ENCODE data around the gene SHOC2. TPM values are rescaled to one million over a fixed set of nuclear protein-coding genes. Genes with fewer than 3 reads are reported as not detected.

The SHOC2 gene
- polyA plus RNA-seq: 16.8 to 27.7 TPM (median 21.2 TPM) in 3 replicates
- polyA plus RNA-seq (2011; ENCODE audit: low read depth): 22.6 TPM
- polyA plus RNA-seq (2011; cell fraction: cytosol; rRNA removed): 14.8 and 30.0 TPM in 2 replicates
- polyA plus RNA-seq (2011; cell fraction: nucleus; rRNA removed): 18.0 and 23.4 TPM in 2 replicates
- polyA plus RNA-seq (2012; ENCODE audit: low replicate concordance): 19.7 and 21.8 TPM in 2 replicates
- polyA minus RNA-seq: 12.0 to 38.5 TPM (median 22.2 TPM) in 3 replicates
- 29.0 TPM for polyA minus RNA-seq (2011; cell fraction: cytosol; rRNA and poly(A)+ RNA removed)
- 30.6 and 58.2 TPM in 2 replicates for polyA minus RNA-seq (2011; cell fraction: nucleus; rRNA and poly(A)+ RNA removed)

DNA sequence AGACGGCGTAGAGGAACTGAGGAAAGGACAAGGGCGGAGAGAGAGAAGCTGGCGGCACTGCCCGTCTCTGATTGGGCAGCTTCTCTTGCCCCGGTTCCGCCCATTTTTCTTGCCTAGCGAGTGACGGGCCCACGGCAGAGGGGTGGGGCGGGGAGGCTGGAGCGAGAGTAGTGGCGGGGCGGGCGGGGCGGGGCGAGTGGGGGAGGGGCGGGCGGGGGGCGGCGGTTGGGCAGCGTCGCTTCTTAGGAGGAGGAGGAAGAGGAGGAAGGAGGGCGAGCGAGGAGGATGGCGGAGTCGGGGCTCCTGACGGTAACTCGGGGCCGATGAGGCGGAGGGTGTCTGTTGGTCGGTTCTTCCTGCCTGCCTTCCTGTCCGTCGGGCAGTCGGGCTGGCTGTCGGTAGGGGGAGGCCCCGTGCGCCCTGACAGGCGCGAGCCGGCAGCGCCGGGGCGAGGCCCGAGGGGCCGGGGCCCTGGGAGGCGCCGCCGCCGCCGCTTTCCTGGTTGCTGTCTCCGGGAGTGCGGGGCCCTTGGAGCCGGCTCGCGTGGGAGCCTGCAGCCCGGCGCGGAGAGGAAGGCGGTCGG is at the start of gene SHOC2:
TSS of gene SHOC2 (plus strand) at position 256 of the 583 bp plus-strand sequence. CDS start 44,755 bp downstream, outside the sequence.
- H3K79me2 ChIP-seq (ENCODE audit: control insufficient read depth, insufficient read depth, low read length): peaks cover 46% of the 10 kb centered on the region
- TF ChIP-seq EZH2 (IDR thresholded peaks at IDR 0.05; ENCODE audit: low read length): no peak
- TF ChIP-seq CTCF (optimal IDR thresholded peaks at IDR 0.05 in 1 of 3, IDR thresholded peaks at IDR 0.05 in 1 of 3, conservative IDR thresholded peaks at IDR 0.05 in 1 of 3; ENCODE audit: extremely low read depth in 1 of 3, insufficient read depth in 2 of 3, low read length in 3 of 3): peak in 2 of 3 experiments; percentile 26 to 36
- H3K9me1 ChIP-seq (ENCODE audit: control insufficient read depth, extremely low read depth, insufficient read depth, low read length): no peaks in the 10 kb centered on the region
- peak within 1 kb of the TSS; percentile 74 to 98 (median 97) for H3K4me3 ChIP-seq (ENCODE audit: control insufficient read depth in 2 of 3, extremely low read depth in 1 of 3, insufficient read depth in 2 of 3, low read depth in 1 of 3, low read length in 3 of 3)
- dilution Hi-C loops (cut with MboI; ENCODE audit: extremely low pct_ligation_motif_present, low sequenced_read_pairs): no loop called here
- H3K9me3 ChIP-seq (ENCODE audit: control insufficient read depth, low read depth, low read length): no peaks in the 10 kb centered on the region
- no peaks in the 10 kb centered on the region for H3K36me3 ChIP-seq (ENCODE audit: control insufficient read depth in 2 of 2, extremely low read depth in 1 of 2, insufficient read depth in 2 of 2, low read length in 2 of 2)
- H3K27ac ChIP-seq (ENCODE audit: control insufficient read depth, insufficient read depth, low read length): peak within 1 kb of the TSS; percentile 94
- H3K4me2 ChIP-seq (ENCODE audit: control insufficient read depth, extremely low read depth, insufficient read depth, low read depth, low read length): peak within 1 kb of the TSS; percentile 97
- no peaks in the 10 kb centered on the region for H3K27me3 ChIP-seq (ENCODE audit: control insufficient read depth, extremely low read depth, insufficient read depth, low read length)
- H3K9ac ChIP-seq (ENCODE audit: control insufficient read depth, extremely low read depth, insufficient read depth, low read length): peak within 1 kb of the TSS; percentile 97
- DNase-seq (ENCODE audit: low read depth, low spot score) (no peak), FAIRE-seq (no peak)
- H4K20me1 ChIP-seq (ENCODE audit: control insufficient read depth, extremely low read depth, insufficient read depth, low read length): no peaks in the 10 kb centered on the region
- peak within 1 kb of the TSS; percentile 90 for H2AFZ ChIP-seq (ENCODE audit: control insufficient read depth, low read length)
- H3K4me1 ChIP-seq (ENCODE audit: control insufficient read depth, extremely low read depth, insufficient read depth, low read length): peaks cover 10% of the 10 kb centered on the region

- H3K9me3 ChIP-seq (ENCODE audit: control insufficient read depth, low read depth, low read length): no peaks in the 10 kb centered on the region
- peaks cover 17% of the 10 kb centered on the region for H3K79me2 ChIP-seq (ENCODE audit: control insufficient read depth, insufficient read depth, low read length)
- dilution Hi-C loops (cut with MboI; ENCODE audit: extremely low pct_ligation_motif_present, low sequenced_read_pairs): no loop called here
- DNase-seq (ENCODE audit: low read depth, low spot score) (no peak), FAIRE-seq (no peak)
- H3K4me1 ChIP-seq (ENCODE audit: control insufficient read depth, extremely low read depth, insufficient read depth, low read length): peaks cover 15% of the 10 kb centered on the region
- H3K4me3 ChIP-seq (ENCODE audit: control insufficient read depth in 2 of 3, extremely low read depth in 1 of 3, insufficient read depth in 2 of 3, low read depth in 1 of 3, low read length in 3 of 3): no peak overlapping the region
- H3K36me3 ChIP-seq (ENCODE audit: control insufficient read depth in 2 of 2, extremely low read depth in 1 of 2, insufficient read depth in 2 of 2, low read length in 2 of 2): peaks cover 0 to under 1% of the 10 kb centered on the region in 2 experiments
- no peaks in the 10 kb centered on the region for H3K9me1 ChIP-seq (ENCODE audit: control insufficient read depth, extremely low read depth, insufficient read depth, low read length)
- H3K9ac ChIP-seq (ENCODE audit: control insufficient read depth, extremely low read depth, insufficient read depth, low read length): peak overlapping the region; percentile 89
- H3K4me2 ChIP-seq (ENCODE audit: control insufficient read depth, extremely low read depth, insufficient read depth, low read depth, low read length): peak overlapping the region; percentile 80
- H2AFZ ChIP-seq (ENCODE audit: control insufficient read depth, low read length): peak overlapping the region; percentile 82
- no peaks in the 10 kb centered on the region for H3K27me3 ChIP-seq (ENCODE audit: control insufficient read depth, extremely low read depth, insufficient read depth, low read length)
- peak overlapping the region; percentile 93 for H3K27ac ChIP-seq (ENCODE audit: control insufficient read depth, insufficient read depth, low read length)
- TF ChIP-seq CTCF (optimal IDR thresholded peaks at IDR 0.05 in 1 of 3, IDR thresholded peaks at IDR 0.05 in 1 of 3, conservative IDR thresholded peaks at IDR 0.05 in 1 of 3; ENCODE audit: extremely low read depth in 1 of 3, insufficient read depth in 2 of 3, low read length in 3 of 3): no peak
- no peak for TF ChIP-seq EZH2 (IDR thresholded peaks at IDR 0.05; ENCODE audit: low read length)
- no peaks in the 10 kb centered on the region for H4K20me1 ChIP-seq (ENCODE audit: control insufficient read depth, extremely low read depth, insufficient read depth, low read length)
Observed at GRCh38 chr10:110870823-110871297, 48.5 kb upstream of the SHOC2 start.
